HCT116 (cell line): ENCODE data around the gene RANBP9. TPM values are rescaled to one million over a fixed set of nuclear protein-coding genes. Genes with fewer than 3 reads are reported as not detected.

Experiments
- ATAC-seq: fragments of 200-7000 bp; cut with Tn5 transposase; 2 replicates; pipeline ENCODE4 v1.9.1; 2020; ENCODE audit warnings: mild to moderate bottlenecking, moderate library complexity
- BruUV-seq: library from RNA; stranded (reverse); fragments of 400-500 nt; replicated peaks from 2 replicates; lab custom pipeline; 2021; lab: Mats Ljungman, UMichigan
- CTCF ChIA-PET: fragments of 300-600 bp; sonication (Branson Sonifier 250); formaldehyde crosslinking; loops from one replicate; lab custom pipeline; 2021; ENCODE audit warnings: antibody characterized with exemption; lab: Charles Lee
- POLR2A ChIA-PET: fragments of 300-600, 350-600 bp; sonication (Branson Sonifier 250); formaldehyde crosslinking; loops from one replicate; lab custom pipeline; 2021; ENCODE audit warnings: antibody characterized with exemption; lab: Charles Lee
- RAD21 ChIA-PET, 2 experiments: fragments of 300-600 bp; sonication (Branson Sonifier 250); formaldehyde crosslinking; loops; one replicate each; lab custom pipeline; 2023; ENCODE audit warnings: low total read pairs in 2 of 2; ENCODE audit not compliant: uncharacterized antibody in 2 of 2, unreplicated experiment in 2 of 2, low non-redundant PET in 1 of 2; lab: Charles Lee
- DNase-seq: peaks from one replicate; pipeline ENCODE4 v3.0.0-alpha.2; 2010; ENCODE audit warnings: low read depth, low spot score
- H2AFZ ChIP-seq: fragments of 200-600 bp; shearing (Covaris generic), sonication (generic); 2 replicates; pipeline ENCODE4 v1.6.1; 2017; ENCODE audit warnings: low read depth, mixed run types, mixed read lengths, antibody characterized with exemption, low read length; ENCODE audit not compliant: poor library complexity, severe bottlenecking
- H3K27ac ChIP-seq: 2 replicates; pipeline ENCODE4 v1.5.1; 2012; ENCODE audit warnings: low read depth, low read length
- H3K27me3 ChIP-seq: fragments of 200-600 bp; sonication (generic); 2 replicates; pipeline ENCODE4 v1.6.1; 2016; ENCODE audit warnings: mixed run types, low read length, mixed read lengths; ENCODE audit not compliant: insufficient read depth
- H3K36me3 ChIP-seq, 2 experiments: fragments of 200-500 bp in 1 of 2; fragments of 200-600 bp in 1 of 2; sonication (Bioruptor generic) in 1 of 2; sonication (generic) in 1 of 2; 2 replicates each; pipeline versions ENCODE4 v1.5.1 to v1.6.1; 2014 to 2016; ENCODE audit warnings: low read length in 2 of 2, inconsistent platforms in 1 of 2, mixed read lengths in 1 of 2, mixed run types in 1 of 2; ENCODE audit not compliant: insufficient read depth in 2 of 2, control insufficient read depth in 1 of 2
- H3K4me1 ChIP-seq, 2 experiments: fragments of 200-600 bp in 1 of 2; sonication (generic) in 1 of 2; 2 replicates each; pipeline versions ENCODE4 v1.5.1 to v1.6.1; 2012 to 2017; ENCODE audit warnings: low read length in 2 of 2, inconsistent platforms in 1 of 2, mild to moderate bottlenecking in 1 of 2, mixed read lengths in 1 of 2, mixed run types in 1 of 2, moderate library complexity in 1 of 2; ENCODE audit not compliant: insufficient read depth in 2 of 2, control insufficient read depth in 1 of 2
- H3K4me2 ChIP-seq: fragments of 200-600 bp; sonication (generic); 2 replicates; pipeline ENCODE4 v1.6.1; 2017; ENCODE audit warnings: mixed run types, low read length, mixed read lengths
- H3K4me3 ChIP-seq, 2 experiments: fragments of 200-600 bp in 1 of 2; sonication (generic) in 1 of 2; replicated peaks in 1 of 2; 2 replicates each; pipeline ENCODE4 v1.5.1; 2011 to 2016; ENCODE audit warnings: low read length in 2 of 2, control low read depth in 1 of 2, low read depth in 1 of 2, mild to moderate bottlenecking in 1 of 2, mixed read lengths in 1 of 2, mixed run types in 1 of 2
- H3K79me2 ChIP-seq: fragments of 200-600 bp; sonication (generic); 2 replicates; pipeline ENCODE4 v1.6.1; 2017; ENCODE audit warnings: mild to moderate bottlenecking, mixed run types, low read length, moderate library complexity, mixed read lengths; ENCODE audit not compliant: insufficient read depth
- H3K9ac ChIP-seq: fragments of 200-600 bp; sonication (generic); 2 replicates; pipeline ENCODE4 v1.6.1; 2016; ENCODE audit warnings: low read length, mixed read lengths
- H3K9me2 ChIP-seq: fragments of 200-600 bp; sonication (generic), shearing (Covaris generic); 2 replicates; pipeline ENCODE4 v1.6.1; 2017; ENCODE audit warnings: mixed run types, mild to moderate bottlenecking, moderate library complexity; ENCODE audit not compliant: insufficient read depth
- H3K9me3 ChIP-seq, 2 experiments: fragments of 200-500 bp in 1 of 2; fragments of 200-600 bp in 1 of 2; sonication (Bioruptor generic) in 1 of 2; sonication (generic) in 1 of 2; 2 replicates each; pipeline ENCODE4 v1.6.1; 2014 to 2017; ENCODE audit warnings: low read length in 2 of 2, mixed read lengths in 2 of 2, inconsistent platforms in 1 of 2, low read depth in 1 of 2, mild to moderate bottlenecking in 1 of 2, mixed run types in 1 of 2, moderate library complexity in 1 of 2; ENCODE audit not compliant: control insufficient read depth in 1 of 2, insufficient read depth in 1 of 2
- H4K20me1 ChIP-seq: fragments of 200-600 bp; sonication (generic), shearing (Covaris generic); 2 replicates; pipeline ENCODE4 v1.6.1; 2017; ENCODE audit warnings: mixed run types, mild to moderate bottlenecking, moderate library complexity; ENCODE audit not compliant: insufficient read depth
- CEBPB ChIP-seq: IDR thresholded peaks from 2 replicates; pipeline ENCODE4 v1.6.1; 2012; ENCODE audit warnings: low read depth
- ELF1 ChIP-seq: IDR thresholded peaks from 2 replicates; pipeline ENCODE4 v1.6.1; 2012; ENCODE audit warnings: low read depth, borderline replicate concordance
- EZH2 ChIP-seq: fragments of 200-600 bp; sonication (generic); IDR thresholded peaks from 2 replicates; pipeline ENCODE4 v1.6.1; 2017; ENCODE audit warnings: antibody characterized with exemption, mixed run types
- FOSL1 ChIP-seq: IDR thresholded peaks from 2 replicates; pipeline ENCODE4 v1.6.1; 2012; ENCODE audit warnings: low read depth
- POLR2A ChIP-seq: IDR thresholded peaks from 2 replicates; pipeline ENCODE4 v1.7.0; 2011; ENCODE audit warnings: borderline replicate concordance; ENCODE audit not compliant: insufficient read depth, insufficient read length; ENCODE audit errors: extremely low read depth
- POLR2AphosphoS5 ChIP-seq: IDR thresholded peaks from 2 replicates; pipeline ENCODE4 v1.6.1; 2011; ENCODE audit warnings: mild to moderate bottlenecking, low read depth, low read length, moderate library complexity
- RAD21 ChIP-seq: IDR thresholded peaks from 2 replicates; pipeline ENCODE4 v1.6.1; 2012; ENCODE audit warnings: low read depth, mild to moderate bottlenecking
- SIN3A ChIP-seq: IDR thresholded peaks from 2 replicates; pipeline ENCODE4 v1.6.1; 2012; ENCODE audit warnings: low read depth
- SP1 ChIP-seq: IDR thresholded peaks from 2 replicates; pipeline ENCODE4 v1.6.1; 2012; ENCODE audit warnings: low read depth
- TCF7L2 ChIP-seq: IDR thresholded peaks from 2 replicates; pipeline ENCODE4 v1.7.0; 2011; ENCODE audit warnings: borderline replicate concordance, inconsistent platforms; ENCODE audit not compliant: insufficient read depth, insufficient read length; ENCODE audit errors: extremely low read depth
- ZNF274 ChIP-seq: fragments of 200-500 bp; sonication (Bioruptor generic); IDR thresholded peaks from 2 replicates; pipeline ENCODE4 v1.6.1; 2014; ENCODE audit warnings: mild to moderate bottlenecking, low read depth, low read length, inconsistent platforms
- intact Hi-C: fragments of 100-400 bp; cut with micrococcal nuclease; formaldehyde crosslinking; loops from 2 replicates; pipeline ENCODE4 v1.10.0; 2022
- total RNA-seq: library from RNA; stranded (reverse); gene quantifications from one replicate; pipeline ENCODE4 v1.2.1, GENCODE V29; 2021; ENCODE audit not compliant: unreplicated experiment
- TF ChIP-seq, protein P1 (sequence below): IDR thresholded peaks from 2 replicates; pipeline ENCODE4 v1.6.1; 2012
- TF ChIP-seq, protein P2 (sequence below), 3 experiments: fragments of 200-600 bp in 1 of 3; sonication (generic) in 1 of 3; IDR thresholded peaks in 2 of 3; conservative IDR thresholded peaks in 1 of 3; 2 replicates each; pipeline ENCODE4 v1.5.1; 2012 to 2017; ENCODE audit warnings: low read depth in 2 of 3, low read length in 2 of 3, antibody characterized with exemption in 1 of 3, borderline replicate concordance in 1 of 3, control low read depth in 1 of 3, mild to moderate bottlenecking in 1 of 3, mixed read lengths in 1 of 3, mixed run types in 1 of 3, moderate library complexity in 1 of 3; ENCODE audit not compliant: insufficient read depth in 1 of 3
- TF ChIP-seq, protein P3 (sequence below): IDR thresholded peaks from 2 replicates; pipeline ENCODE4 v1.6.1; 2012; ENCODE audit warnings: low read depth

The RANBP9 gene
- total RNA-seq, 1 experiment from 2014 or later, result 48.0 TPM

DNA sequence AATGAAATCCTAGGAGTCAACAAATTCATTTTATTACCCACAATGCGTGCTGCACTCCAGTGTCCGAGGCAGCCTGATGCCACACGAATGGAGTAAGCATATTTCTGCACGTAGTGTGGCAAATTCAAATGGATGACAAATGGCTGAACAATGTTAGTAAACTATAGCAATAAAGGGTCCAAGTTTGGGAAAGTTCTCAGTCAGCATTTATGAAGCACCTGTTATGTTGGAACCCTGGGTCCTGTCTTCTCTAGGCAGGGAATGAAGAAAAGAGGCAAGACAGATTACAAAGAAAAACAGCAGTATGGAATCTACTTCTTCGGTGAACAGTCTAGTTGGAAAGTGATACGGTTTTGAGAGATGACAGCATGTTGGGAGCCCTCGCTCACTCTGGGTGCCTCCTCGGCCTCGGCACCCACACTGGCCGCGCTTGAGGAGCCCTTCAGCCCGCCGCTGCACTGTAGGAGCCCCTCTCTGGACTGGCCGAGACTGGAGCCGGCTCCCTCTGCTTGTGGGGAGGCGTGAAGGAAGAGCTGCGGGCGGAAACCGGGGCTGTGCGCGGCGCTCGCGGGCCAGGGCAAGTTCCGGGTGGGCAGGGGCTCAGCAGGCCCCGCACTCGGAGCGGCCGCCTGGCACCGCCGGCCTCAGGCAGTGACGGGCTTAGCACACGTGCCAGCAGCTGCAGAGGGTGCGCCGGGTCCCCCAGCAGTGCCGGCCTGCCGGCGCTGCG, 4.8 kb upstream of the RANBP9 start:
- CTCF ChIA-PET, result no interaction called here
- intact Hi-C loops, result no loop called here

More for the DNA sequence above, 4.8 kb upstream of the RANBP9 start:
- no TSS peak for BruUV-seq
- no peaks in the 10 kb centered on the region for H4K20me1 ChIP-seq
- peaks cover 9 to 13% of the 10 kb centered on the region in 2 experiments; a peak in 3 of 4 replicates for H3K4me1 ChIP-seq
- TF ChIP-seq, protein P1, sequence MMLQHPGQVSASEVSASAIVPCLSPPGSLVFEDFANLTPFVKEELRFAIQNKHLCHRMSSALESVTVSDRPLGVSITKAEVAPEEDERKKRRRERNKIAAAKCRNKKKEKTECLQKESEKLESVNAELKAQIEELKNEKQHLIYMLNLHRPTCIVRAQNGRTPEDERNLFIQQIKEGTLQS, result no peak
- TF ChIP-seq, protein P2, sequence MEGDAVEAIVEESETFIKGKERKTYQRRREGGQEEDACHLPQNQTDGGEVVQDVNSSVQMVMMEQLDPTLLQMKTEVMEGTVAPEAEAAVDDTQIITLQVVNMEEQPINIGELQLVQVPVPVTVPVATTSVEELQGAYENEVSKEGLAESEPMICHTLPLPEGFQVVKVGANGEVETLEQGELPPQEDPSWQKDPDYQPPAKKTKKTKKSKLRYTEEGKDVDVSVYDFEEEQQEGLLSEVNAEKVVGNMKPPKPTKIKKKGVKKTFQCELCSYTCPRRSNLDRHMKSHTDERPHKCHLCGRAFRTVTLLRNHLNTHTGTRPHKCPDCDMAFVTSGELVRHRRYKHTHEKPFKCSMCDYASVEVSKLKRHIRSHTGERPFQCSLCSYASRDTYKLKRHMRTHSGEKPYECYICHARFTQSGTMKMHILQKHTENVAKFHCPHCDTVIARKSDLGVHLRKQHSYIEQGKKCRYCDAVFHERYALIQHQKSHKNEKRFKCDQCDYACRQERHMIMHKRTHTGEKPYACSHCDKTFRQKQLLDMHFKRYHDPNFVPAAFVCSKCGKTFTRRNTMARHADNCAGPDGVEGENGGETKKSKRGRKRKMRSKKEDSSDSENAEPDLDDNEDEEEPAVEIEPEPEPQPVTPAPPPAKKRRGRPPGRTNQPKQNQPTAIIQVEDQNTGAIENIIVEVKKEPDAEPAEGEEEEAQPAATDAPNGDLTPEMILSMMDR (IDR thresholded peaks at IDR 0.05 in 2 of 3, conservative IDR thresholded peaks at IDR 0.05 in 1 of 3; ENCODE audit: borderline replicate concordance in 1 of 3, insufficient read depth in 1 of 3, low read depth in 2 of 3, low read length in 2 of 3), result no peak
- TF ChIP-seq SP1 (no peak), RAD21 (no peak), POLR2A (no peak), EZH2 (no peak), POLR2AphosphoS5 (no peak), SIN3A (no peak), CEBPB (no peak), ZNF274 (no peak), TCF7L2 (no peak), ELF1 (no peak), FOSL1 (no peak)
- TF ChIP-seq, protein P3, sequence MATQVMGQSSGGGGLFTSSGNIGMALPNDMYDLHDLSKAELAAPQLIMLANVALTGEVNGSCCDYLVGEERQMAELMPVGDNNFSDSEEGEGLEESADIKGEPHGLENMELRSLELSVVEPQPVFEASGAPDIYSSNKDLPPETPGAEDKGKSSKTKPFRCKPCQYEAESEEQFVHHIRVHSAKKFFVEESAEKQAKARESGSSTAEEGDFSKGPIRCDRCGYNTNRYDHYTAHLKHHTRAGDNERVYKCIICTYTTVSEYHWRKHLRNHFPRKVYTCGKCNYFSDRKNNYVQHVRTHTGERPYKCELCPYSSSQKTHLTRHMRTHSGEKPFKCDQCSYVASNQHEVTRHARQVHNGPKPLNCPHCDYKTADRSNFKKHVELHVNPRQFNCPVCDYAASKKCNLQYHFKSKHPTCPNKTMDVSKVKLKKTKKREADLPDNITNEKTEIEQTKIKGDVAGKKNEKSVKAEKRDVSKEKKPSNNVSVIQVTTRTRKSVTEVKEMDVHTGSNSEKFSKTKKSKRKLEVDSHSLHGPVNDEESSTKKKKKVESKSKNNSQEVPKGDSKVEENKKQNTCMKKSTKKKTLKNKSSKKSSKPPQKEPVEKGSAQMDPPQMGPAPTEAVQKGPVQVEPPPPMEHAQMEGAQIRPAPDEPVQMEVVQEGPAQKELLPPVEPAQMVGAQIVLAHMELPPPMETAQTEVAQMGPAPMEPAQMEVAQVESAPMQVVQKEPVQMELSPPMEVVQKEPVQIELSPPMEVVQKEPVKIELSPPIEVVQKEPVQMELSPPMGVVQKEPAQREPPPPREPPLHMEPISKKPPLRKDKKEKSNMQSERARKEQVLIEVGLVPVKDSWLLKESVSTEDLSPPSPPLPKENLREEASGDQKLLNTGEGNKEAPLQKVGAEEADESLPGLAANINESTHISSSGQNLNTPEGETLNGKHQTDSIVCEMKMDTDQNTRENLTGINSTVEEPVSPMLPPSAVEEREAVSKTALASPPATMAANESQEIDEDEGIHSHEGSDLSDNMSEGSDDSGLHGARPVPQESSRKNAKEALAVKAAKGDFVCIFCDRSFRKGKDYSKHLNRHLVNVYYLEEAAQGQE, result no peak
- H3K79me2 ChIP-seq, result no peaks in the 10 kb centered on the region
- no peaks in the 10 kb centered on the region for H3K9me3 ChIP-seq
- H3K27ac ChIP-seq, result no peak overlapping the region
- DNase-seq (no peak), ATAC-seq (no peak)
- no peaks in the 10 kb centered on the region for H3K9me2 ChIP-seq
- POLR2A ChIA-PET, result no interaction called here
- no peak overlapping the region for H3K4me2 ChIP-seq
- H2AFZ ChIP-seq, result no peak overlapping the region
- H3K9ac ChIP-seq, result no peak overlapping the region
- H3K4me3 ChIP-seq, result no peak overlapping the region
- RAD21 ChIA-PET, result no interaction called here
- H3K27me3 ChIP-seq, result no peaks in the 10 kb centered on the region
- H3K36me3 ChIP-seq, result no peaks in the 10 kb centered on the region
